Keratinocyte (primary cell): Measurements from ENCODE around the gene FBXO31. TPM values are rescaled to one million over a fixed set of nuclear protein-coding genes. Genes with fewer than 3 reads are reported as not detected.

ENCODE experiments used
- DNase-seq: peaks from one replicate; pipeline ENCODE4 v3.0.0-alpha.2; 2011; ENCODE audit warnings: low read depth, missing footprints, low spot score
- FAIRE-seq: peaks from 2 replicates; lab custom pipeline; 2011; peaks lifted over from hg19 to GRCh38; lab: Jason Lieb, UNC
- H2AFZ ChIP-seq: 2 replicates; pipeline ENCODE4 v1.6.0; 2012; ENCODE audit warnings: low read length, control low read depth, inconsistent platforms; ENCODE audit not compliant: control insufficient read depth
- H3K27ac ChIP-seq: 2 replicates; pipeline ENCODE4 v1.5.1; 2011; ENCODE audit warnings: low read length; ENCODE audit not compliant: control insufficient read depth, insufficient read depth
- H3K27me3 ChIP-seq: 3 replicates; pipeline ENCODE4 v1.6.0; 2011; ENCODE audit warnings: low read length; ENCODE audit not compliant: control insufficient read depth, insufficient read depth; ENCODE audit errors: extremely low read depth
- H3K36me3 ChIP-seq, 2 experiments: 2 replicates in 1 of 2; 3 replicates in 1 of 2; pipeline ENCODE4 v1.5.1; 2011; ENCODE audit warnings: low read length in 2 of 2, mild to moderate bottlenecking in 1 of 2; ENCODE audit not compliant: control insufficient read depth in 2 of 2, insufficient read depth in 2 of 2; ENCODE audit errors: extremely low read depth in 1 of 2
- H3K4me1 ChIP-seq: 3 replicates; pipeline ENCODE4 v1.5.1; 2011; ENCODE audit warnings: low read length; ENCODE audit not compliant: control insufficient read depth, insufficient read depth; ENCODE audit errors: extremely low read depth
- H3K4me2 ChIP-seq: 3 replicates; pipeline ENCODE4 v1.6.0; 2011; ENCODE audit warnings: low read depth, low read length; ENCODE audit not compliant: control insufficient read depth, insufficient read depth; ENCODE audit errors: extremely low read depth
- H3K4me3 ChIP-seq, 3 experiments: fragments of 200-600 bp in 1 of 3; sonication (generic) in 1 of 3; 2 replicates in 2 of 3; 3 replicates in 1 of 3; pipeline ENCODE4 v1.5.1; 2011 to 2016; ENCODE audit warnings: low read length in 3 of 3, mild to moderate bottlenecking in 3 of 3, control low read depth in 2 of 3, inconsistent platforms in 1 of 3, low read depth in 1 of 3, mixed read lengths in 1 of 3, mixed run types in 1 of 3, moderate library complexity in 1 of 3; ENCODE audit not compliant: control insufficient read depth in 2 of 3, insufficient read depth in 2 of 3; ENCODE audit errors: extremely low read depth in 1 of 3
- H3K79me2 ChIP-seq: 2 replicates; pipeline ENCODE4 v1.6.0; 2012; ENCODE audit warnings: low read length; ENCODE audit not compliant: control insufficient read depth, insufficient read depth
- H3K9ac ChIP-seq: 3 replicates; pipeline ENCODE4 v1.6.0; 2011; ENCODE audit warnings: low read length; ENCODE audit not compliant: control insufficient read depth, insufficient read depth; ENCODE audit errors: extremely low read depth
- H3K9me1 ChIP-seq: 3 replicates; pipeline ENCODE4 v1.6.0; 2011; ENCODE audit warnings: low read length; ENCODE audit not compliant: control insufficient read depth, insufficient read depth; ENCODE audit errors: extremely low read depth
- H3K9me3 ChIP-seq: 2 replicates; pipeline ENCODE4 v1.5.1; 2012; ENCODE audit warnings: low read depth, low read length; ENCODE audit not compliant: control insufficient read depth
- H4K20me1 ChIP-seq: 3 replicates; pipeline ENCODE4 v1.6.0; 2011; ENCODE audit warnings: low read length; ENCODE audit not compliant: control insufficient read depth, insufficient read depth; ENCODE audit errors: extremely low read depth
- EZH2 ChIP-seq: IDR thresholded peaks from one replicate; pipeline ENCODE4 v1.6.1; 2012; ENCODE audit warnings: inconsistent platforms, mild to moderate bottlenecking, low read length, moderate library complexity
- dilution Hi-C: fragments of 300-500 bp; cut with MboI; formaldehyde crosslinking; loops from one replicate; pipeline ENCODE4 v1.7.0; 2020; ENCODE audit warnings: low sequenced_read_pairs; ENCODE audit not compliant: extremely low pct_ligation_motif_present
- polyA plus RNA-seq, 5 experiments: library from polyadenylated mRNA; depleted of rRNA in 3 of 5; stranded (reverse) in 3 of 5; stranded (forward) in 1 of 5; unstranded in 1 of 5; fragments of >200 nt; gene quantifications; 1 replicate in 1 of 5; 2 replicates in 3 of 5; 3 replicates in 1 of 5; pipeline versions ENCODE4 v1.2.1 to v1.2.3, GENCODE V29; 2011 to 2012; ENCODE audit warnings: missing spikeins in 2 of 5, low read depth in 1 of 5, low replicate concordance in 1 of 5
- TF ChIP-seq, protein P1 (sequence below), 3 experiments: IDR thresholded peaks in 1 of 3; conservative IDR thresholded peaks in 1 of 3; optimal IDR thresholded peaks in 1 of 3; 2 replicates in 2 of 3; 3 replicates in 1 of 3; pipeline versions ENCODE3 to v1.5.1; 2011; ENCODE audit warnings: low read length in 3 of 3, mild to moderate bottlenecking in 3 of 3, moderate library complexity in 2 of 3, control low read depth in 1 of 3, inconsistent platforms in 1 of 3; ENCODE audit not compliant: insufficient read depth in 2 of 3; ENCODE audit errors: extremely low read depth in 1 of 3

FBXO31 gene
- polyA plus RNA-seq, 1 donor (not counting 4 experiments of a cell fraction or from before 2014, with no cell fraction given) = 17.0 TPM

DNA sequence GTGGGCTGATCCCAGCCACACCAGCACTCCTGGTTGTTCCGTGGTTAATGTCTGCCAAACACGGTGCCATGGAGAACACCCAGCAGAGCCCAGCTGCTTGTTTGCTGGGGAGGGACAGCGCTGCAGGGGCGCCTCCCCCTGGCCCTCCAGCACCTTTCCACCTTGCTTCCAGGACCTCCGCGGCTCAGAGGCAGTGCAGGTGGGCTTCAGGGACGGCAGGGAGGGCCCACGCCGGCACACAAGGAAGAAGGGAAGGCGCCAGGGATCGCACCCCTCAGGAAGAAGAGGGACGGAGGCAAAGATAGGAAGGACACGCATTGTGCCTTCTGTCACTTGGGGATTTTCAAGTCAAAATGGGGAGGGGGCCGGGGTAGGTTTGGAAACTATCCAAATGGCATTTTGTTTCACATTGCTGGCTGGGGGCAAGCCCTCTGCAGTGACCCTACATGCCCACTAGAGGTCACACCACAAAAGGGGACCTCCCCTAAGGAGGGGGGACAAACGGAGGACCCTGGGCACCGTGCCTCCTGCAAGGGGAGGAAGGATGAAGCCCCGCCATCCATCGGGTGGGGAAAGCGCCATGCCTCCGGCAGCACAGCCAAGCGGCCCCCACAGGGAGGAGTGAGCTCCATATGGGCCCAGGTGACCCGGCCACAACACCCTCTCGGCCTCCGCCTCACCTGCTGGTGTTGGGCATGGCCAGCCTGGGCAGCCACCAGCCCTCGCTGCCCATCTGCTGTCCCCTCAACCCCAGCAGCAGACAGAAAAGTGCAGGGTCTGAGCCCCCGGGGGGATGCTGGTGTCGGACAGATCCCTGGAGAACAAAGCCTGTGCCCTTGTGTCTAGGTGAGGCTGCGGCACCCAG is 58.9 kb downstream of the FBXO31 start:
- H3K4me2 ChIP-seq = no peak overlapping the region
- no peak for TF ChIP-seq EZH2
- TF ChIP-seq, protein P1, sequence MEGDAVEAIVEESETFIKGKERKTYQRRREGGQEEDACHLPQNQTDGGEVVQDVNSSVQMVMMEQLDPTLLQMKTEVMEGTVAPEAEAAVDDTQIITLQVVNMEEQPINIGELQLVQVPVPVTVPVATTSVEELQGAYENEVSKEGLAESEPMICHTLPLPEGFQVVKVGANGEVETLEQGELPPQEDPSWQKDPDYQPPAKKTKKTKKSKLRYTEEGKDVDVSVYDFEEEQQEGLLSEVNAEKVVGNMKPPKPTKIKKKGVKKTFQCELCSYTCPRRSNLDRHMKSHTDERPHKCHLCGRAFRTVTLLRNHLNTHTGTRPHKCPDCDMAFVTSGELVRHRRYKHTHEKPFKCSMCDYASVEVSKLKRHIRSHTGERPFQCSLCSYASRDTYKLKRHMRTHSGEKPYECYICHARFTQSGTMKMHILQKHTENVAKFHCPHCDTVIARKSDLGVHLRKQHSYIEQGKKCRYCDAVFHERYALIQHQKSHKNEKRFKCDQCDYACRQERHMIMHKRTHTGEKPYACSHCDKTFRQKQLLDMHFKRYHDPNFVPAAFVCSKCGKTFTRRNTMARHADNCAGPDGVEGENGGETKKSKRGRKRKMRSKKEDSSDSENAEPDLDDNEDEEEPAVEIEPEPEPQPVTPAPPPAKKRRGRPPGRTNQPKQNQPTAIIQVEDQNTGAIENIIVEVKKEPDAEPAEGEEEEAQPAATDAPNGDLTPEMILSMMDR (optimal IDR thresholded peaks at IDR 0.05 in 1 of 3, IDR thresholded peaks at IDR 0.05 in 1 of 3, conservative IDR thresholded peaks at IDR 0.05 in 1 of 3; ENCODE audit: extremely low read depth in 1 of 3, insufficient read depth in 2 of 3, low read length in 3 of 3) = peak; percentile 75 to 78 (median 77)
- no peak for DNase-seq
- H3K4me3 ChIP-seq = no peak overlapping the region
- dilution Hi-C loops = no loop called here
- H2AFZ ChIP-seq = no peak overlapping the region
- H3K36me3 ChIP-seq = peaks cover 11 to 21% of the 10 kb centered on the region in 2 experiments
- FAIRE-seq = no peak
- peaks cover 9% of the 10 kb centered on the region for H4K20me1 ChIP-seq
- H3K4me1 ChIP-seq = peaks cover 3% of the 10 kb centered on the region
- no peak overlapping the region for H3K27ac ChIP-seq
- H3K9ac ChIP-seq = no peak overlapping the region
- no peaks in the 10 kb centered on the region for H3K9me3 ChIP-seq
- H3K27me3 ChIP-seq = no peaks in the 10 kb centered on the region
- H3K9me1 ChIP-seq = peaks cover 2% of the 10 kb centered on the region
- H3K79me2 ChIP-seq = no peaks in the 10 kb centered on the region

DNA sequence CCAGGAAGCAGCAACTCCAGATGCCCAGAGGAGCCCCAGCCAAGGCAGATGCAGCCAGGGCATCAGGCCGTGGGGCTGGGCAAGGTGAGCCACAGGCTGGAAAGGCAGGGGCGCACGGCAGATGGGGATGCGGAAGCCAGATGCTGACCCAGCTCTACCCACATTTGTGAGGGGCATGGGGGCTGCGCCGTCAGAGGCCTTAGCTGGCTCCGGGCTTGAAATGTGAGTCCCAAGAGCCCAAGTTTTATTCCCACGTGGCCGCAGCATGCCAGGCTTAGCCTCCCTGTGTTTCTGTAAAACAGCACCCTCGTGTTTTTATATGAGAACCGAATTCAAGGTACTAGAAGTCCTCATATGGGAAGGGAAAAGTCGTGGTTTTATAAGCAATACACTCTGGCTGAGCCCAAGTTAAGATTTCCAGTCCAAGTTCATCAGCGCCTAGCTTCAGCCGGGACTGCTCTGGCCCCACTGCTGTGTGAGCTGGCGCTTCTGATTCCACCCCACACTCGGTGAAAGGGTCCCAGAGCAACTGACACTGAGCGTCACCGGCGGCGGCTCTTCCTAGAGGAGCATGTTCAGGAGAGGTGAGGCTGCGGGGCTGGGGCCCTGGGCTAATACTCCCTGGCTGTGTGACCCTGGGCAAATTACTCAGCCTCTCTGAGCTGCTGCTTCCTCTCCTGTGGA is 59.7 kb downstream of the FBXO31 start:
- no peak overlapping the region for H3K9ac ChIP-seq
- dilution Hi-C loops = no loop called here
- no peak overlapping the region for H3K27ac ChIP-seq
- peaks cover 9% of the 10 kb centered on the region for H4K20me1 ChIP-seq
- H3K36me3 ChIP-seq = peaks cover 9 to 17% of the 10 kb centered on the region in 2 experiments
- H3K9me3 ChIP-seq = no peaks in the 10 kb centered on the region
- FAIRE-seq (no peak), DNase-seq (no peak)
- H3K79me2 ChIP-seq = peaks cover under 1% of the 10 kb centered on the region
- H2AFZ ChIP-seq = no peak overlapping the region
- H3K4me3 ChIP-seq = no peak overlapping the region
- H3K4me1 ChIP-seq = peaks cover 3% of the 10 kb centered on the region
- H3K9me1 ChIP-seq = peaks cover 2% of the 10 kb centered on the region
- TF ChIP-seq, protein P1 (optimal IDR thresholded peaks at IDR 0.05 in 1 of 3, IDR thresholded peaks at IDR 0.05 in 1 of 3, conservative IDR thresholded peaks at IDR 0.05 in 1 of 3; ENCODE audit: extremely low read depth in 1 of 3, insufficient read depth in 2 of 3, low read length in 3 of 3) = no peak
- no peak for TF ChIP-seq EZH2
- no peaks in the 10 kb centered on the region for H3K27me3 ChIP-seq
- H3K4me2 ChIP-seq = no peak overlapping the region
